Upper lobe of left lung (tissue), 6 donors: Measurements from ENCODE around the gene DLL4. TPM values are rescaled to one million over a fixed set of nuclear protein-coding genes. Genes with fewer than 3 reads are reported as not detected.
"Not testable (repeated sequence)": the region's sequence is repeated elsewhere in the genome, so short reads cannot be mapped to it uniquely, and the experiment has no call there.

Experiments used
- ATAC-seq, 2 donors: fragments of 200-7000 bp; cut with Tn5 transposase; one replicate each; pipeline ENCODE4 v1.9.1; 2022; ENCODE audit warnings: mild to moderate bottlenecking in 2 of 2, moderate library complexity in 2 of 2; ENCODE audit not compliant: low FRiP score in 2 of 2
- DNase-seq, 2 donors: peaks; one replicate each; pipeline ENCODE4 v3.0.0-alpha.2; 2019 to 2020
- H3K27ac ChIP-seq, 4 donors: fragments of 200-600 bp; sonication (generic); one replicate each; pipeline ENCODE4 v1.5.1; 2016 to 2019
- H3K27me3 ChIP-seq, 4 donors: fragments of 200-600 bp; sonication (generic); one replicate each; pipeline ENCODE4 v1.5.1; 2017 to 2019
- H3K36me3 ChIP-seq, 4 donors: fragments of 200-600 bp; sonication (generic); one replicate each; pipeline ENCODE4 v1.5.1; 2016 to 2019
- H3K4me1 ChIP-seq, 4 donors: fragments of 200-600 bp; sonication (generic); one replicate each; pipeline ENCODE4 v1.5.1; 2018 to 2019
- H3K4me3 ChIP-seq, 4 donors: fragments of 200-600 bp; sonication (generic); one replicate each; pipeline ENCODE4 v1.5.1; 2017 to 2019; ENCODE audit warnings: mild to moderate bottlenecking in 2 of 4, moderate library complexity in 1 of 4
- H3K9me3 ChIP-seq, 4 donors: fragments of 200-600 bp; sonication (generic); one replicate each; pipeline ENCODE4 v1.5.1; 2018 to 2019
- CTCF ChIP-seq, 6 experiments: fragments of 450-650 bp in 4 of 6; fragments of 200-600 bp in 2 of 6; sonication (generic) in 2 of 6; IDR thresholded peaks; one replicate each; pipeline ENCODE4 v1.5.1; 2016 to 2019; ENCODE audit warnings: antibody characterized with exemption in 6 of 6
- EP300 ChIP-seq, 4 donors: sonication (generic); formaldehyde crosslinking; IDR thresholded peaks; one replicate each; pipeline ENCODE4 v1.5.1; 2017; ENCODE audit warnings: antibody characterized with exemption in 4 of 4, control low read depth in 2 of 4
- POLR2A ChIP-seq, 4 donors: fragments of 450-650 bp; IDR thresholded peaks; one replicate each; pipeline ENCODE4 v1.5.1; 2016 to 2017; ENCODE audit warnings: antibody characterized with exemption in 4 of 4, mild to moderate bottlenecking in 2 of 4
- POLR2AphosphoS5 ChIP-seq, 2 donors: sonication (generic); formaldehyde crosslinking; IDR thresholded peaks; one replicate each; pipeline ENCODE4 v1.5.1; 2017; ENCODE audit warnings: antibody characterized with exemption in 2 of 2
- WGBS, 2 donors: methylation state at CpG; one replicate each; pipeline ENCODE4 v1.1.5; 2017 to 2018; 5-methylcytosine and 5-hydroxymethylcytosine counted together
- total RNA-seq, 6 donors: library from RNA; depleted of rRNA in 4 of 6; stranded (reverse); fragments of >200 nt in 4 of 6; gene quantifications; one replicate each; pipeline versions ENCODE4 v1.1.0 to v1.2.1, GENCODE V29; 2016 to 2021
- donor health status: DM: no; HTN: no; CAD: no; lungs with moderate emphysema.
- donor health status: DM: no; HTN: yes; CAD: no; lungs with severe emphysema.

DLL4 gene
- total RNA-seq, 6 donors from 2014 or later, result 9.5 to 38.0 (median 13.7) TPM

DNA sequence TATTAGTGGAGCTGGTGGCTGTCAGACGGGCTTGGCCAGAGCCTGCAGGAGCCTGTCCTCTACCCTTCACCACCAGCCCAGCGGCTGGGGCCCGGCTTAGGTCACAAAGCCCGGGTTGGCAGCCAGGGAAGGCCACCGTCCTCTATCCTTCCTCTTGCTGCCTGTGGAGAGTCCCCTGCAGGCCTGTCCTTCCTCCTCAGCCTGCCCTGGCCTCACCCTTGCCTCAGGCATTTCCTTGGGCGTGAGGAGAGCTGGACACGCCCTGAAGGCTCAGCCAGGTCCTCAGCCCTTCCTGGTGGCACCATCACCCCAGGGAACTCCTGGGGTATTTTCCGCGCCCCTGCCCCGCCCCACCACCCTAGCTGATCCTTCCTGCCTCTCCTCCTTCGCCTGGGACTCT, 31.8 kb downstream of the DLL4 start:
- Histone ChIP-seq H3K4me3 (no peak overlapping the region), H3K9me3 (no peaks in the 10 kb centered on the region), H3K4me1 (peaks cover 10 to 25% (median 13%) of the 10 kb centered on the region in 4 donors), H3K36me3 (peaks cover 0 to 3% (median 0%) of the 10 kb centered on the region in 4 donors), H3K27ac (peak overlapping the region; percentile 34 to 75 (median 64)), H3K27me3 (no peaks in the 10 kb centered on the region)
- TF ChIP-seq CTCF (IDR thresholded peaks at IDR 0.05) (no peak), EP300 (IDR thresholded peaks at IDR 0.05) (no peak), POLR2AphosphoS5 (IDR thresholded peaks at IDR 0.05) (peak in 1 of 2 donors; percentile 29), POLR2A (IDR thresholded peaks at IDR 0.05) (peak in 1 of 4 donors; percentile 46)
- ATAC-seq (peak; percentile 30 to 87), DNase-seq (peak in 1 of 2 donors; percentile 89)
- WGBS, 2 donors, result 44 to 81% methylated on average over 7 to 10 of the region's 11 CpGs

- not testable (repeated sequence) for H3K27ac ChIP-seq, ATAC-seq, H3K27me3 ChIP-seq, H3K4me3 ChIP-seq, H3K36me3 ChIP-seq, H3K9me3 ChIP-seq
- DNase-seq, result peak in 1 of 2 donors; percentile 68
- H3K4me1 ChIP-seq, result peaks cover 11 to 28% (median 17%) of the 10 kb centered on the region in 4 donors
- 94% methylated on average over 21 of the region's 25 CpGs; no CpG with 5 or more reads in 1 of the 2 donors for WGBS, 2 donors
Measured at GRCh38 chr15:40961740-40962139, 32.6 kb downstream of the DLL4 start.

DNA sequence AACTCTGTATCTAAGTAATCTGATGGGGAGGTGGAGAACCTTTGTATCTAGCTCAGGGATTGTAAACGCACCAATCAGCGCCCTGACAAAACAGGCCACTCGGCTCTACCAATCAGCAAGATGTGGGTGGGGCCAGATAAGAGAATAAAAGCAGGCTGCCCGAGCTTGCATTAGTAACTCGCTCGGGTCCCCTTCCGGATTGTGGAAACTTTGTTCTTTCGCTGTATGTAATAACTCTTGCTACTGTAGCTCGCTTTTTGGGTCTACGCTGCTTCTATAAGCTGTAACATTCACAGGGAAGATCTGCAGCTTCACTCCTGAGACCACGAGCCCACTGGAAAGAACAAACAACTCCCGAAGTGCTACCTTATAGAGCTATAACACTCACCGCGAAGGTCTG, 33.2 kb downstream of the DLL4 start:
- H3K27me3 ChIP-seq, H3K9me3 ChIP-seq, H3K27ac ChIP-seq, DNase-seq, H3K4me3 ChIP-seq, ATAC-seq, H3K36me3 ChIP-seq: not testable (repeated sequence)
- 93 to 98% methylated on average over 14 of the region's 14 CpGs for WGBS, 2 donors
- peaks cover 11 to 25% (median 17%) of the 10 kb centered on the region in 4 donors for H3K4me1 ChIP-seq

- Histone ChIP-seq H3K9me3 (no peaks in the 10 kb centered on the region), H3K36me3 (no peaks in the 10 kb centered on the region), H3K27me3 (no peaks in the 10 kb centered on the region), H3K4me1 (peaks cover 11 to 21% (median 15%) of the 10 kb centered on the region in 4 donors), H3K27ac (no peak overlapping the region), H3K4me3 (no peak overlapping the region)
- no peak for DNase-seq
- no peak for ATAC-seq
- 89 to 93% methylated on average over 12 of the region's 12 CpGs for WGBS, 2 donors
- TF ChIP-seq POLR2AphosphoS5 (IDR thresholded peaks at IDR 0.05) (no peak), CTCF (IDR thresholded peaks at IDR 0.05) (no peak), POLR2A (IDR thresholded peaks at IDR 0.05) (no peak), EP300 (IDR thresholded peaks at IDR 0.05) (no peak)
Measured at GRCh38 chr15:40963201-40963600, 34.1 kb downstream of the DLL4 start.

DNA sequence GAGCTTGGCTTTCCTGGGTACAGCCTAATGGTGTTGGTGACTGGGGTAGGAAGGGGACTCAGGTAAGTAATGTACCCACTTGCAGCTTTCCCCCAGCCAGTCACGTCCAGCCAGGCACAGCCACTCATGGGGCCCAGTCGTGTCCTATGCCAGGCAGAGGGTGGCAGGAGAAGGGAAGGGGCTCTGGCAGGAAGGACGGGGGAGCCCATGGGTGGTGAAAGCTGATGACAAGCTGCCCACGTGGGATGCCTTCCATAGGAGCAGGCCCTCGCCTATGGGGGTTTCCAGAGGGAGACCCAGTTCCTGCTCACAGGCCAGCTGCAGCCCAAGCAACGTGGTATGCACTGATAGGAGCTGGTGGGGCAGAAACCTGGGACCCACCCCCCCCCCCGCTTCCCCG, 34.9 kb downstream of the DLL4 start:
- ATAC-seq (no peak), DNase-seq (no peak)
- H3K4me3 ChIP-seq, result no peak overlapping the region
- no peaks in the 10 kb centered on the region for H3K9me3 ChIP-seq
- 90 to 96% methylated on average over 5 to 8 of the region's 8 CpGs for WGBS, 2 donors
- TF ChIP-seq POLR2A (IDR thresholded peaks at IDR 0.05) (no peak), POLR2AphosphoS5 (IDR thresholded peaks at IDR 0.05) (no peak), CTCF (IDR thresholded peaks at IDR 0.05) (no peak), EP300 (IDR thresholded peaks at IDR 0.05) (no peak)
- peaks cover 11 to 21% (median 15%) of the 10 kb centered on the region in 4 donors for H3K4me1 ChIP-seq
- no peaks in the 10 kb centered on the region for H3K36me3 ChIP-seq
- no peak overlapping the region for H3K27ac ChIP-seq
- H3K27me3 ChIP-seq, result no peaks in the 10 kb centered on the region

GRCh38 chr15:40964634-40965033, 35.5 kb downstream of the DLL4 start:
- Histone ChIP-seq H3K36me3 (no peaks in the 10 kb centered on the region), H3K4me3 (no peak overlapping the region), H3K9me3 (no peaks in the 10 kb centered on the region), H3K4me1 (peaks cover 11 to 21% (median 15%) of the 10 kb centered on the region in 4 donors), H3K27ac (no peak overlapping the region), H3K27me3 (no peaks in the 10 kb centered on the region)
- WGBS, 2 donors, result 81 to 89% methylated on average over 10 to 13 of the region's 13 CpGs
- DNase-seq (no peak), ATAC-seq (no peak)
- no peak for TF ChIP-seq CTCF (IDR thresholded peaks at IDR 0.05)
